Measurements from ENCODE around the gene CYP4F2.
"Not testable (repeated sequence)": the region's sequence is repeated elsewhere in the genome, so short reads cannot be mapped to it uniquely, and the experiment has no call there.

Gene CYP4F2

DNA sequence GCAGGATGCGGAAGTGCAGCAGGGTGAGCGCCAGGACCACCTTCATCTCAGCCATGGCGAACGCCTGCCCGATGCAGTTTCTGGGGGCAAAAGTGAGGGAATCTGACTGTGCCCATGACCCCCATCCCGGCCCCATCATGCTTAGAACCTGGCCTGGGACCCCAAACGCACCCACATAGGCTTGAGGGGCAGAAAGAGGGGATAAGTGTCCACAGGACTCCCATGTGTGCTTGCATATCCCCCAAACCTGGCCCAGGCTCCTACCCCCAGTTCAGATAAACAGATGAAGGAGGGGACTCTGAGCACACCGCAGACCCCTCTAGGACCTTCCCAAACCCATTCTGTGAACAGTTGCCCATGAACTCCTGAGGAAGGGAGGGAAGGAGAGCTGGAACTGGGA is 16.0 kb upstream of the CYP4F2 start:
- Histone ChIP-seq H3K79me2 (no peaks in the 10 kb centered on the region), H3K4me1 (no peaks in the 10 kb centered on the region), H3K27ac (no peak overlapping the region), H3K27me3 (ENCODE audit: control insufficient read depth, insufficient read depth, low read length) (no peaks in the 10 kb centered on the region), H3K9me3 (ENCODE audit: control insufficient read depth, low read length) (no peaks in the 10 kb centered on the region), H3K4me2 (ENCODE audit: low read length) (no peak overlapping the region), H3K4me3 (ENCODE audit: low read depth, low read length) (no peak overlapping the region), H2AFZ (no peak overlapping the region), H3K36me3 (ENCODE audit: control insufficient read depth, insufficient read depth, low read length) (no peaks in the 10 kb centered on the region), H3K9ac (no peak overlapping the region)
- no peak for TF ChIP-seq CTCF (IDR thresholded peaks at IDR 0.05)

DNA sequence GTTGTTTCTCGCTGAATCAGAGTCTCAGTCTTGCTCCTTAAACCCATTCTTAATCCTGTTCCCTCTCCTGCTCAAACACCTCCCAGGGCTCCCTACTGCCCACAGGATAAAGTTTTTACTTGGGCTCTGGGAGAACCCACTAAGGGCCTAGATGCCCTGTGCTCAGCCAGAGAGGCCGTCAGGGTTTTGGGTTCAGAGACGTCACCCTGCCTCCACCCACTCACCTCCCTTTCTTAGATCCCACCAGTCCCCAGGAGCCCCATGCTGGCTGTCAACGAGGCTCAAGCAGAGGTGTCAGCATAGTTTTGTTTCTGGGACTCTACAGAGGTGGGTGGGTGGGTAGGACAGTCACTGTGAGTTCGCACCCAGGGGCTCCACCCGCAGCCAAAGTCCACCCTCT is 15.5 kb upstream of the CYP4F2 start:
- no peaks in the 10 kb centered on the region for H3K36me3 ChIP-seq (ENCODE audit: control insufficient read depth, insufficient read depth, low read length)
- no peak overlapping the region for H3K9ac ChIP-seq
- H3K4me3 ChIP-seq (ENCODE audit: low read depth, low read length), result no peak overlapping the region
- H3K79me2 ChIP-seq, result no peaks in the 10 kb centered on the region
- no peaks in the 10 kb centered on the region for H3K9me3 ChIP-seq (ENCODE audit: control insufficient read depth, low read length)
- H3K27ac ChIP-seq, result no peak overlapping the region
- H3K27me3 ChIP-seq (ENCODE audit: control insufficient read depth, insufficient read depth, low read length), result no peaks in the 10 kb centered on the region
- no peaks in the 10 kb centered on the region for H3K4me1 ChIP-seq
- TF ChIP-seq CTCF (IDR thresholded peaks at IDR 0.05), result no peak
- no peak overlapping the region for H2AFZ ChIP-seq
- no peak overlapping the region for H3K4me2 ChIP-seq (ENCODE audit: low read length)

DNA sequence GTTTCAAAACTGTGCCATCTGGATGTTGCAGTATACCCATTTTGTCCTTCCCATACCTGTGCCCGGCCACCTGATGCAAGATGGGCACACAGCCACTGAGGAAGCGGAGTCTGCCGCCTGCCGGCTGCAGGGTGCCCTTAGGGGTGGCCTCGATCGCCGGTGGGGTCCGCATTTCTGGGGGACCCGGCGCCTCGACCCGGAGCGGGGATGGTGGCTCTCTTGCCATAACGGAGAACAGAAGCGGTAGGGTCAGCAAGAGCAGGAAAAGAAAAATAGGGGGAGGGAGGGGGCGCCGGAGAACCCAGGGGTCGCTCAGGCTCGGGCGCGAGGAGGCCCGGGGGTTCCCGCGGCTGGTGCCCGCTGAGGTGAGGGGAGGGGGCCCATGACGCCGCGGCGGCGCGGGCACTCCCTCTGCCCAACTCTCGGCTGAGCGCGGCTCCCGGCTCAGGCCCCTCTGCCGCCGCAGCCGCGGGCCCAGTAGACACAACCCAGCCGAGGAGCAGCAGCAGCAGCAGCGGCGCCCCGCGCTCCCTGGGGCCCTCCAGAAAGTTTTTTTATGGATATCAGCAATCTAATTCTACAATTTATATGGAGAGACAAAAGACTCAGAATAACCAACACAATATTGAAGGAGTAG is 13.8 kb upstream of the CYP4F2 start:
- H3K9me3 ChIP-seq (ENCODE audit: control insufficient read depth, low read length), result no peaks in the 10 kb centered on the region

GRCh38 chr19:15905026-15905425 is 7.2 kb upstream of the CYP4F2 start:
- Histone ChIP-seq H3K9ac (no peak overlapping the region), H3K4me2 (ENCODE audit: low read length) (no peak overlapping the region), H3K4me1 (no peaks in the 10 kb centered on the region), H3K27me3 (ENCODE audit: control insufficient read depth, insufficient read depth, low read length) (no peaks in the 10 kb centered on the region), H2AFZ (no peak overlapping the region), H3K79me2 (no peaks in the 10 kb centered on the region), H3K27ac (no peak overlapping the region), H3K36me3 (ENCODE audit: control insufficient read depth, insufficient read depth, low read length) (no peaks in the 10 kb centered on the region), H3K4me3 (ENCODE audit: low read depth, low read length) (no peak overlapping the region), H3K9me3 (ENCODE audit: control insufficient read depth, low read length) (no peaks in the 10 kb centered on the region)
- no peak for TF ChIP-seq CTCF (IDR thresholded peaks at IDR 0.05)

More for the DNA sequence above, 13.8 kb upstream of the CYP4F2 start:
- no peak for TF ChIP-seq CTCF (IDR thresholded peaks at IDR 0.05)
- no peak overlapping the region for H3K27ac ChIP-seq
- no peaks in the 10 kb centered on the region for H3K36me3 ChIP-seq (ENCODE audit: control insufficient read depth, insufficient read depth, low read length)
- H3K4me2 ChIP-seq (ENCODE audit: low read length), result no peak overlapping the region
- no peaks in the 10 kb centered on the region for H3K79me2 ChIP-seq
- no peaks in the 10 kb centered on the region for H3K27me3 ChIP-seq (ENCODE audit: control insufficient read depth, insufficient read depth, low read length)
- H2AFZ ChIP-seq, result no peak overlapping the region
- H3K4me1 ChIP-seq, result no peaks in the 10 kb centered on the region
- no peak overlapping the region for H3K4me3 ChIP-seq (ENCODE audit: low read depth, low read length)
- no peak overlapping the region for H3K9ac ChIP-seq

- not testable (repeated sequence) for H3K9ac ChIP-seq; H3K4me1 ChIP-seq; H2AFZ ChIP-seq; H3K27me3 ChIP-seq (ENCODE audit: control insufficient read depth, insufficient read depth, low read length); H3K79me2 ChIP-seq; H3K9me3 ChIP-seq (ENCODE audit: control insufficient read depth, low read length); H3K4me3 ChIP-seq (ENCODE audit: low read depth, low read length); H3K36me3 ChIP-seq (ENCODE audit: control insufficient read depth, insufficient read depth, low read length); H3K27ac ChIP-seq; H3K4me2 ChIP-seq (ENCODE audit: low read length)
Observed at GRCh38 chr19:15902898-15903297, 5.0 kb upstream of the CYP4F2 start.
